Caco-2 (cell line): ENCODE data around the gene SLC5A10. TPM values are rescaled to one million over a fixed set of nuclear protein-coding genes. Genes with fewer than 3 reads are reported as not detected.

Experiments
- BruUV-seq: library from RNA; stranded (reverse); fragments of 400-500 nt; replicated peaks from 2 replicates; lab custom pipeline; 2021; lab: Mats Ljungman, UMichigan
- CTCF ChIA-PET: fragments of 300-600 bp; sonication (Branson Sonifier 250); formaldehyde crosslinking; loops from one replicate; lab custom pipeline; 2022; ENCODE audit warnings: antibody characterized with exemption; lab: Charles Lee
- POLR2A ChIA-PET: fragments of 300-600 bp; sonication (Branson Sonifier 250); formaldehyde crosslinking; loops from one replicate; lab custom pipeline; 2022; ENCODE audit warnings: antibody characterized with exemption; lab: Charles Lee
- DNase-seq, 2 experiments: peaks; one replicate each; pipeline versions ENCODE4 v3.0.0 to v3.0.0-alpha.2; 2020 to 2022
- H3K27me3 ChIP-seq: replicated peaks from 2 replicates; pipeline ENCODE4 v1.6.0; 2011; ENCODE audit warnings: low read length; ENCODE audit not compliant: control insufficient read depth, insufficient read depth
- H3K36me3 ChIP-seq: 2 replicates; pipeline ENCODE4 v1.5.1; 2011; ENCODE audit warnings: low read length; ENCODE audit not compliant: control insufficient read depth, insufficient read depth
- H3K4me1 ChIP-seq: fragments of 250-450 bp; sonication (Bioruptor Pico); 2 replicates; pipeline ENCODE4 v1.5.1; 2020; ENCODE audit warnings: mild to moderate bottlenecking
- H3K4me3 ChIP-seq: 2 replicates; pipeline ENCODE4 v1.5.1; 2011; ENCODE audit warnings: low read depth, mild to moderate bottlenecking, control low read depth, low read length
- H3K9me3 ChIP-seq: fragments of 250-450 bp; sonication (Bioruptor Pico); 2 replicates; pipeline ENCODE4 v1.5.1; 2020; ENCODE audit warnings: mild to moderate bottlenecking, moderate library complexity
- H3K27ac Mint-ChIP-seq: one replicate; pipeline ENCODE4 v1.8.0; 2022; ENCODE audit warnings: mixed read lengths; ENCODE audit not compliant: unreplicated experiment
- H3K27me3 Mint-ChIP-seq: one replicate; pipeline ENCODE4 v1.8.0; 2022; ENCODE audit warnings: mixed read lengths; ENCODE audit not compliant: insufficient read depth, unreplicated experiment
- H3K36me3 Mint-ChIP-seq: one replicate; pipeline ENCODE4 v1.8.0; 2022; ENCODE audit warnings: mild to moderate bottlenecking, mixed read lengths; ENCODE audit not compliant: insufficient read depth, unreplicated experiment
- H3K4me1 Mint-ChIP-seq: one replicate; pipeline ENCODE4 v1.8.0; 2022; ENCODE audit warnings: low read depth, mixed read lengths; ENCODE audit not compliant: unreplicated experiment
- H3K4me3 Mint-ChIP-seq: one replicate; pipeline ENCODE4 v1.8.0; 2022; ENCODE audit warnings: mild to moderate bottlenecking, moderate library complexity, mixed read lengths; ENCODE audit not compliant: unreplicated experiment
- H3K9me3 Mint-ChIP-seq: one replicate; pipeline ENCODE4 v1.8.0; 2022; ENCODE audit warnings: mixed read lengths; ENCODE audit not compliant: unreplicated experiment
- intact Hi-C: fragments of 100-400 bp; cut with micrococcal nuclease; formaldehyde crosslinking; loops from one replicate; pipeline ENCODE4 v1.10.0; 2022; ENCODE audit not compliant: unreplicated experiment
- total RNA-seq: library from RNA; stranded (reverse); gene quantifications from 2 replicates; pipeline ENCODE4 v1.2.3, GENCODE V29; 2022
- TF ChIP-seq, protein P1 (sequence below), 2 experiments: fragments of 200-600 bp in 1 of 2; IDR thresholded peaks; 1 replicate in 1 of 2; 2 replicates in 1 of 2; pipeline versions ENCODE4 v1.5.1 to v1.8.0; 2011 to 2022; ENCODE audit warnings: antibody characterized with exemption in 1 of 2, control low read depth in 1 of 2, inconsistent platforms in 1 of 2, low read depth in 1 of 2, low read length in 1 of 2, mild to moderate bottlenecking in 1 of 2, moderate library complexity in 1 of 2; ENCODE audit not compliant: insufficient read depth in 1 of 2, severe bottlenecking in 1 of 2, unreplicated experiment in 1 of 2

SLC5A10 gene
- total RNA-seq, 1 experiment from 2014 or later: 0.27 TPM

- no peaks in the 10 kb centered on the region for H3K27me3 Mint-ChIP-seq
- no peaks in the 10 kb centered on the region for H3K9me3 Mint-ChIP-seq
- H3K27ac Mint-ChIP-seq: no peak overlapping the region
- no peak for DNase-seq
- H3K36me3 Mint-ChIP-seq: no peaks in the 10 kb centered on the region
- TF ChIP-seq, protein P1, sequence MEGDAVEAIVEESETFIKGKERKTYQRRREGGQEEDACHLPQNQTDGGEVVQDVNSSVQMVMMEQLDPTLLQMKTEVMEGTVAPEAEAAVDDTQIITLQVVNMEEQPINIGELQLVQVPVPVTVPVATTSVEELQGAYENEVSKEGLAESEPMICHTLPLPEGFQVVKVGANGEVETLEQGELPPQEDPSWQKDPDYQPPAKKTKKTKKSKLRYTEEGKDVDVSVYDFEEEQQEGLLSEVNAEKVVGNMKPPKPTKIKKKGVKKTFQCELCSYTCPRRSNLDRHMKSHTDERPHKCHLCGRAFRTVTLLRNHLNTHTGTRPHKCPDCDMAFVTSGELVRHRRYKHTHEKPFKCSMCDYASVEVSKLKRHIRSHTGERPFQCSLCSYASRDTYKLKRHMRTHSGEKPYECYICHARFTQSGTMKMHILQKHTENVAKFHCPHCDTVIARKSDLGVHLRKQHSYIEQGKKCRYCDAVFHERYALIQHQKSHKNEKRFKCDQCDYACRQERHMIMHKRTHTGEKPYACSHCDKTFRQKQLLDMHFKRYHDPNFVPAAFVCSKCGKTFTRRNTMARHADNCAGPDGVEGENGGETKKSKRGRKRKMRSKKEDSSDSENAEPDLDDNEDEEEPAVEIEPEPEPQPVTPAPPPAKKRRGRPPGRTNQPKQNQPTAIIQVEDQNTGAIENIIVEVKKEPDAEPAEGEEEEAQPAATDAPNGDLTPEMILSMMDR (IDR thresholded peaks at IDR 0.05; ENCODE audit: insufficient read depth in 1 of 2, low read depth in 1 of 2, low read length in 1 of 2, severe bottlenecking in 1 of 2, unreplicated experiment in 1 of 2): no peak
- intact Hi-C loops: no loop called here
- CTCF ChIA-PET: interaction anchor here (1.2 kb wide), 1 partner anchor 54 kb away, joined by 6 read pairs; no protein-coding TSS in a partner anchor
- H3K9me3 ChIP-seq: no peaks in the 10 kb centered on the region
- no peaks in the 10 kb centered on the region for H3K4me1 Mint-ChIP-seq
- H3K36me3 ChIP-seq: no peaks in the 10 kb centered on the region
- no peaks in the 10 kb centered on the region for H3K4me1 ChIP-seq
- BruUV-seq: no TSS peak
- POLR2A ChIA-PET: no interaction called here
- H3K4me3 ChIP-seq: no peak overlapping the region
- H3K27me3 ChIP-seq: no peaks in the 10 kb centered on the region
- H3K4me3 Mint-ChIP-seq: no peak overlapping the region
These were observed 62.8 kb downstream of the SLC5A10 start for GRCh38 chr17:19014628-19015215.

GRCh38 chr17:19015428-19015827 lies 63.5 kb downstream of the SLC5A10 start:
- TF ChIP-seq, protein P1 (IDR thresholded peaks at IDR 0.05; ENCODE audit: insufficient read depth in 1 of 2, low read depth in 1 of 2, low read length in 1 of 2, severe bottlenecking in 1 of 2, unreplicated experiment in 1 of 2): no peak
- CTCF ChIA-PET: interaction anchor here (1.2 kb wide), 1 partner anchor 55 kb away, joined by 6 read pairs; no protein-coding TSS in a partner anchor
- H3K4me1 ChIP-seq: no peaks in the 10 kb centered on the region
- H3K36me3 ChIP-seq: no peaks in the 10 kb centered on the region
- no peaks in the 10 kb centered on the region for H3K27me3 Mint-ChIP-seq
- no peaks in the 10 kb centered on the region for H3K9me3 ChIP-seq
- no peak for DNase-seq
- no peak overlapping the region for H3K27ac Mint-ChIP-seq
- H3K4me1 Mint-ChIP-seq: no peaks in the 10 kb centered on the region
- intact Hi-C loops: no loop called here
- no peaks in the 10 kb centered on the region for H3K27me3 ChIP-seq
- no TSS peak for BruUV-seq
- POLR2A ChIA-PET: no interaction called here
- no peak overlapping the region for H3K4me3 Mint-ChIP-seq
- no peak overlapping the region for H3K4me3 ChIP-seq
- H3K9me3 Mint-ChIP-seq: no peaks in the 10 kb centered on the region
- no peaks in the 10 kb centered on the region for H3K36me3 Mint-ChIP-seq

GRCh38 chr17:19016297-19016696 lies 64.3 kb downstream of the SLC5A10 start:
- BruUV-seq: no TSS peak
- ChIA-PET POLR2A (no interaction called here), CTCF (no interaction called here)
- Mint-ChIP-seq H3K4me3 (no peak overlapping the region), H3K9me3 (no peaks in the 10 kb centered on the region), H3K36me3 (no peaks in the 10 kb centered on the region), H3K4me1 (no peaks in the 10 kb centered on the region), H3K27me3 (no peaks in the 10 kb centered on the region), H3K27ac (no peak overlapping the region)
- Histone ChIP-seq H3K27me3 (no peaks in the 10 kb centered on the region), H3K36me3 (no peaks in the 10 kb centered on the region), H3K9me3 (no peaks in the 10 kb centered on the region), H3K4me3 (no peak overlapping the region), H3K4me1 (no peaks in the 10 kb centered on the region)
- TF ChIP-seq, protein P1 (IDR thresholded peaks at IDR 0.05; ENCODE audit: insufficient read depth in 1 of 2, low read depth in 1 of 2, low read length in 1 of 2, severe bottlenecking in 1 of 2, unreplicated experiment in 1 of 2): no peak
- no peak for DNase-seq
- intact Hi-C loops: no loop called here
